GM12873 (cell line): ENCODE results near the gene ITGA7.
A peak's percentile ranks its signal among the peaks of the same experiment; 100 is the strongest.

Source experiments
- TF ChIP-seq, protein P1 (sequence below): IDR thresholded peaks from 2 replicates; pipeline ENCODE4 v1.5.1; 2012; ENCODE audit warnings: low read depth, mild to moderate bottlenecking, moderate library complexity, low read length, control low read depth; ENCODE audit not compliant: insufficient read depth; ENCODE audit errors: missing control alignments

ITGA7 gene

DNA sequence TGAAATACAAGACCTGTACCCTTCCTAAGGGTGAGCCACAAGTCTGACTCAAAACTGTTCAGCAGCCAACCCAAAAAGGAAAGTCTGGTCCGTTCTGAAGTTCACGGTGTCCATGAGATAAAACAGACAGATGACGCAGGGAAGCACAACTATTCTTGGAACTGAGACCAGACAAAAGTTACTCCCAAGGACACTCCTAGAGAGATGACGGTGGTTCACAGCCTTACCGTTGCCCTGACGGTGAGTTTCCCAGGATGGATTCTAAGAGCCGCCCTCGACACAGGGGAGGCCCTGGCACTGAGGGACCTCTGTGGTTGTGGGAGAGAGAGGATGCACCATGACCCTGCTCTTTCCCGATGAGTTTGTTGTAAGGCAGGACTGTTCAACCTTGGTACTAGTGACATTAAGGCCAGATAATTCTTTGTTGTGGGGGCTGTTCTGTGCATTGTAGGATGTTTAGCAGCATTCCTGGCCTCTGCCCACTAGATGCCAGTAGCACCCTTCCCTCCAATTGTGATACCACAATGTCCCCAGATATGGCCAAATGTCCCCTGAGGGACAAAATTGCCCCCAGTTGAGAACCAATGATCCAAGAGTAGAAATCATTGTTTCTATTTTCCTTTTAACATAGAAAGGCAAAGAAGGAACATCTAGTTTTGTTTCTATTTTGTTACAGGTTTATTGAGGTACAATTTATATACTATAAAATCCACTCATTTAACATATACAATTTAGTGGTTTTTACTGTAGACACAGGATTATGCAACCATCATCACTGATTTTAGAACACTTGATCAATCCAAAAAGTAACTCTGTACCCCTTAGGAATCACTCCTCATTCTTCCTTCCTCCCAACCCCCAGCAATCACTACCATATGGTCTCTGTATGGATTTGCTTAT is 48.0 kb downstream of the ITGA7 start:
- TF ChIP-seq, protein P1, sequence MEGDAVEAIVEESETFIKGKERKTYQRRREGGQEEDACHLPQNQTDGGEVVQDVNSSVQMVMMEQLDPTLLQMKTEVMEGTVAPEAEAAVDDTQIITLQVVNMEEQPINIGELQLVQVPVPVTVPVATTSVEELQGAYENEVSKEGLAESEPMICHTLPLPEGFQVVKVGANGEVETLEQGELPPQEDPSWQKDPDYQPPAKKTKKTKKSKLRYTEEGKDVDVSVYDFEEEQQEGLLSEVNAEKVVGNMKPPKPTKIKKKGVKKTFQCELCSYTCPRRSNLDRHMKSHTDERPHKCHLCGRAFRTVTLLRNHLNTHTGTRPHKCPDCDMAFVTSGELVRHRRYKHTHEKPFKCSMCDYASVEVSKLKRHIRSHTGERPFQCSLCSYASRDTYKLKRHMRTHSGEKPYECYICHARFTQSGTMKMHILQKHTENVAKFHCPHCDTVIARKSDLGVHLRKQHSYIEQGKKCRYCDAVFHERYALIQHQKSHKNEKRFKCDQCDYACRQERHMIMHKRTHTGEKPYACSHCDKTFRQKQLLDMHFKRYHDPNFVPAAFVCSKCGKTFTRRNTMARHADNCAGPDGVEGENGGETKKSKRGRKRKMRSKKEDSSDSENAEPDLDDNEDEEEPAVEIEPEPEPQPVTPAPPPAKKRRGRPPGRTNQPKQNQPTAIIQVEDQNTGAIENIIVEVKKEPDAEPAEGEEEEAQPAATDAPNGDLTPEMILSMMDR, result peak; percentile 72

DNA sequence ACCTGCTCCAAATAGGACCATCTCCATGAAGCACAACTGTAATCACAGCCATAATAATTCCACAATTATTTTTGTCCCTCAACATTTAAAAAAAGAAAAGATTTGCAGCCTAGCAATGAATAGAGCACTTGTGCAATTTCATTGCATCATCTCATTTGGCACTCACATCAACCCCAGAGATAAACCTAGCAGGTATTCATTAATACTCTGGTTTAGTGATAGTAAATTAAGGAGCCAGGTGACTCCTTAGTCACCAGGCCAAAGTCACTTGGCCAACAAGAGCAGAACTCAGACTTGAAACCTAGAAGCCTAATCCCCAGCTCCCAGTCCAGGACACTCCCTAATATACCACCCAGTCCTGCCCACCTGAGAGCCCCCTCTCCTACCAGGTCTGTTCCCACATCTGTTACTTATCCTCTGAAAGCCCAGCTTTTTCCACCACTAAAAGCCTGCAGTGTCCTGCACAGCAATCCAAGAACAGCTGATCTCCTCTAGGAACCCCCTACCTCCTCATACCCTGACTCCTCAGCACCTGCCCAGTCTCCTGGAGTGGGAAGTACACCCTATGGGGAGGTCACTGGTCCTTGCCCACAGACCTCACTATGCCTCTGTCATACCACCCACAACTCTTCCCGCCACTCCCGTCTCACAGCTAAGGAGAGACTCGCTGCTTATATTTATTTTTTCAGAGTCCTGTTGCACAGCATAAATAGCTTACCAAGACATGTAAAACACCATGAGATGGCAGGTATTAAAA is 48.9 kb downstream of the ITGA7 start:
- TF ChIP-seq, protein P1, result no peak

DNA sequence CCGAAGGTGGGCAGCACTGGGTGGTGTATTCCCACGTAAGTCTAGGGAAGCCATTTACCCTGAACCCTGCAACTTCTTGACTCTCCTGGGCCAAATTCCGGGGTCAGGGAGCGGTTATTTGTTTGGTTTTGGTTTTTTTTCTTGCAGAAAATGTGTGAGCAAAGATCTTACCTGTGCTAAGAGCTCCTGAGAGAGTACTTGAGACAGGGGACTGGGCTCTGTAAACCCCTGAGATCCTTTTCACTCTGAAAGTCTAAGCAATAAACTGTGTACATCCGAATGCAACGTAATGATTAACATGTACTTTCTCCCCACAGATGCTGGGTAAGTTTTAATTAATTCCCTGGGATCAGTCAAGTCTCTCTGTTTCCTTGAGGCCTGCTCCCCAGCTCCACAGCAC is 49.5 kb downstream of the ITGA7 start:
- TF ChIP-seq, protein P1, result no peak

DNA sequence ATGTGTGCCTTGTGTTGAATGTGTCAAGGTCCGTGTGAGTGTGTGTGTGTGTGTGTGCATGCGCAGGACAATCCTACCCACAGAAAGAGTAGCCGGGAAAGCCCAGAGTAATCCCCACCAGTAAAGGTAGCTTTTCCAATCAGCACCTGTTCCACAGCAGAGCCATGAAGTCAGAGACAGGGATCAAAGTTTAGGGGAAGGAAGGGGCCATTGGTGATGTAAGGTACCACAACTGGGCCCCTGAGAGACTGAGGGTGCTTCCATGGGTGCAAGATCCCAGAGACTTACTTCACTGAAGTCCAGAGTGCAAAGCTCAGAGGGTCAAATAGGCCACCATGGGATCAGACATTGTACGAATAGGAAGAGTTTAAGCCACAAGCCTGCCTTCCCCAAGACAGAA is 50.5 kb downstream of the ITGA7 start:
- TF ChIP-seq, protein P1, result no peak

DNA sequence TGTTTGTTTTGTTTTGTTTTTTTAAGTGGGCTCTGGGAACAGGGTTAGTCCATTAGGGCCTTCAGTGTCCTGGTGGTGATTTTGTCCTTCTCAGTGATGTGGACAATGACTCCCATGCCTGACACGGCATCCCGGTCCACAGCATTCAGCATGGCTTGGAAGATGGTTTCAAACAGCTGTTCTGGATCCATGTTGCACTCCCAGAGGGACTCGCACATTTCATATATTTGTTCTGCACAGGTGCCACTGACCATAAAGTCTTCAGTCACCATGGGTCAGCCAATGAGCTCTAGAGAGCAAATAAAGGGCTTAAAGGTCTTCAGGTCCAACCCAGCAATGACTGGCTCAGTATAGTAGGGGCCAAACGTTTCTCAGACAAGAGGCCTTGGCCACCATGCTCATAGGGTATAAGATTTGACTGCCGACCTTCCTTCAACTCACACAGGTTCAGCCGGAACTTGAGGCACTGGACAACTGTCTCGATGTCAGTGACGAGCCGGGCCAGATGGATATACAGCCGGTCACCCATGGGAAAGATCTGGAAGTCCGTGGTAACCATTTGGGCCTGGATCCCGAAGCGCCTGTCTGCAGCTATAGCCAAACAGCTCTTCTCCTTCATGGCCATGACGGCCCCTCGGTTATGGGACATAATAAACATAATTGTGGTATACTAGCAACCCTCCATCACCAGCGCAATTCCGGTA is 53.0 kb downstream of the ITGA7 start:
- TF ChIP-seq, protein P1, result no peak

DNA sequence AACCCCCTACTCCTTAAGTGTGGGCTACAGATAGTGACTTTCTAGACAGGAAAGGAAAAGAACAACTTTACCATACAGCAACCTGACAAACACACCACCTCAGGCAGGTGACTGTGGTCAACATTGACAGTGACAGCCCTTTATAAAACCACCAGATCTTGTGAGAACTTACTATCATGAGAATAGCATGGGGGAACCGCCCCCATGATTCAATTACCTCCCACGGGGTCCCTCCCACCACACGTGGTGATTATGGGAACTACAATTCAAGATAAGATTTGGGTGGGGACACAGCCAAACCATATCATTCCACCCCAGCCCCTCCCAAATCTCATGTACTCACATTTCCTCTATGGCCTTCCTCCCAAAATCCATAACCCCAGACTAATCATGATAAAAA is 54.7 kb downstream of the ITGA7 start:
- TF ChIP-seq, protein P1, result no peak

DNA sequence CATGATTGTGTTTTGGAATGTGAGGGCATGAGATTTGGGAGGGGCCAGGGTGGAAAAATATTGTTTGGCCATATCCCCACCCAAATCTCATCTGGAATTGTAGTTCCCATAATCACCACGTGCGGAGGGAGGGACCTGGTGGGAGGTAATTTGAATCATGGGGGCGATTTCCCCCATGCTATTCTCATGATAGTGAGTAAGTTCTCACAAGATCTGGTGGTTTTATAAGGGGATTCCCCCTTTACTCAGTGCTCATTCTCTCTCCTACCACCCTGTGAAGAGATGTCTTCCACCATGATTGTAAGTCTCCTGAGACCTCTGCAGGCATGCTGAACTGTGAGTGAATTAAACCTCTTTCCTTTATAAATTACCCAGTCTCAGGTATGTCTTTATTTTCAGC is 55.4 kb downstream of the ITGA7 start:
- TF ChIP-seq, protein P1, result peak; percentile 20
